HG02798 (cell line): ENCODE measurements around the gene PODNL1.
A peak's percentile ranks its signal among the peaks of the same experiment; 100 is the strongest.

Experiments
- ATAC-seq: cut with Tn5 transposase; IDR thresholded peaks from one replicate; pipeline ENCODE4 v1.9.1; 2021; ENCODE audit warnings: mild to moderate bottlenecking; ENCODE audit not compliant: unreplicated experiment, poor library complexity

The PODNL1 gene, protein sequence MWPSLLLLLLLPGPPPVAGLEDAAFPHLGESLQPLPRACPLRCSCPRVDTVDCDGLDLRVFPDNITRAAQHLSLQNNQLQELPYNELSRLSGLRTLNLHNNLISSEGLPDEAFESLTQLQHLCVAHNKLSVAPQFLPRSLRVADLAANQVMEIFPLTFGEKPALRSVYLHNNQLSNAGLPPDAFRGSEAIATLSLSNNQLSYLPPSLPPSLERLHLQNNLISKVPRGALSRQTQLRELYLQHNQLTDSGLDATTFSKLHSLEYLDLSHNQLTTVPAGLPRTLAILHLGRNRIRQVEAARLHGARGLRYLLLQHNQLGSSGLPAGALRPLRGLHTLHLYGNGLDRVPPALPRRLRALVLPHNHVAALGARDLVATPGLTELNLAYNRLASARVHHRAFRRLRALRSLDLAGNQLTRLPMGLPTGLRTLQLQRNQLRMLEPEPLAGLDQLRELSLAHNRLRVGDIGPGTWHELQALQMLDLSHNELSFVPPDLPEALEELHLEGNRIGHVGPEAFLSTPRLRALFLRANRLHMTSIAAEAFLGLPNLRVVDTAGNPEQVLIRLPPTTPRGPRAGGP

DNA sequence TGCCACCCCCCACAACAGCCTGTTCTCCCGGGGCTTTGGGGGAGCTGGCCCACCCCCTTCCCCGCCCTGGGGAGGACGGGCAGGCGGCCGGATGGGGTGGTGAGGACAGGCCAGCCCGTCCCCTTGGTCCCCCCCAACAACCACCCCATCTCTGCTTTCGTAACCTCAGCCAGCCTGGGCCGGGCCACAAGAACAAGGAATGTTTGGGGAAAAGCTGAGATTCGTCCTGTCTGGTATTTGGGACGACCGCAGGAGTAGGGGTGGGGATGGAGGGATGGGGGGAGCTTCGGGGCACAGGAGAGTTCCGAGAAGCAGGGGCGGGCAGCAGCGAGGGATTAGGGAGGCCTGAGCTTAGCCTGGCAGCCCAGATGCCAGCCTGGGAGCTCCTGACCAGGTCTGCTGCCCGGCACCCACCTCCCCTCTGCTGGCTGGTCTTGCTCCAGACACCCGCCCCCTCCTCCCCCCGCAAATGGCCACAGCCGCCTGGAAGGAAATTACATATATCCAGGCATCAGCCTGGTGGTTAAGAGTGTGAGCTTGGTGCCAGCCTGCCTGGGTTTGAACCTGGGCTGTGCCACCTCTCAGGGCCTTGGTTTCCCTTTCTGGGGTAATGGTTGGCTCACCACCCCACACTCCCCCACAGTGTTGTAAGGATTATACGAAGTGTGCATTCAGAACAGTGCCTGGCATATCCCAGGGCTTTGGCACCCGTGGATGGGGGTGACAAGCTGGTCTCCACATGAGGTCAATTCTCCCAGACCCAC is at the start of gene PODNL1:
Gene PODNL1 (minus strand): TSS at position 117 of the 764 bp plus-strand sequence. CDS start 236 bp downstream, outside the sequence.
- ATAC-seq = no peak

DNA sequence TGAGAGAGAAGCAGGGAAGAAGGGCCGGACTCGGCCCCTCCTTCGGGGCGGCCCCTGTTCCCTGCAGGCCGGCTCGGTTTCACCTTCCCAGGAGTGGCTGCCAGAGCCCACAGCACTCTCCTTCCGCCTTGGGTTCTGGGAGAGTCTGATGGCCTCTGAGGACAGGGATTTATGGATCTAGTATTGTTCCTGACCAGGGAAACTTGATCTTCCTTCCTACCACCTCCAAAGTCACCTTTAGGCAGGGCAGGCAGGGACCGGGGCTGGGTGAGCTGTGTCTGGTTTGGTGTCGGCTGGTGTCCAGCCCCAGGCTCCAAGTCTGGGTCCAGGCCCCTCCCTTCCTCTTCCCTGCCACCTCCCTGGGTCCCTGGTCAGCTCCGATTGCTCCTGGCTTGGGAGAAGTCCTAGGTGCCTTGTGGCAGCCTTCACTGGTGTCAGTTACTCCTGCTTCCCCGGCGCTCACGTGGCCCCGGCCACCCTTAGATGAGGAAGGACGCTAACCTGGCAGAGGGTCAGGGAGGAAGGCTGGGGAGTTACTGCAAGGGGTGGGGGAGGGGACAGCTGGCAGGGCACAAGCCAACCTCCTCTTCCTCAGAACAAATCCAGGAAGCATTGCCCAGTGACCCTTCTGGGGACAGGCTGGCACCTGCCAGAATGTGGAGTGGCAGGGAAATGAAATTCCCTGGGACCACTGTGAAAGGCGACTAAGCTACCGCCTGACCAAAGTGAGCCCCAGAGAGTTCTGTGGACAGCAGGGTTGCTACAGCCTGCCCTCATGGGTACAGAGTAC is 49.1 kb upstream of the PODNL1 start:
- no peak for ATAC-seq

DNA sequence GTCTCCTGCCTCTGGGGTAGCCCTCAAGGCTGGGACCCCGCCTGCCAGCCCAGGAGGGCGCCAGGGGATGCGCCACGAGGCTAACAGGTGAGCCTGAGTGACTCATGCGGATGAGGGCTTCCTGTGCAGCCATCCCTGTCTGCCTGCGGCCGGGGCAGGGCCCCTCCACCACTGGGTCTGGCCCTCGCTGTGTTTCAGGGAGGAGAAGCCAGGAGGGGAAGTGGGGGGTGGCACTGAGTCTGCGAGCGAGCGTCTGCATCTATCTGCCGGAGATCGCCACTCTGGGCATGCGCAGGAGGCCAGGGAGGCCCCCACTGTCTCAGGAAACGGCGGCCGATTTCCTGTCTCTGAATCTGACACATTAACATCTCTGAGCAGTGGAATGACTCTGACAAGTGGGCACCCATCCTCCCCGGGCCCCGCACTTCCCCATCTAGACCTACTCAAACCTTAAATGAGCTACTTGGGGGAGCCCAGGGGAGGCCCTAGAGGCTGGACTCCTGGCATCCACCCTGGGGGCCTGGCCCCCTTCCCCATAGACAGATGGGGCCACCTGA is 48.2 kb upstream of the PODNL1 start:
- ATAC-seq = peak; percentile 83

DNA sequence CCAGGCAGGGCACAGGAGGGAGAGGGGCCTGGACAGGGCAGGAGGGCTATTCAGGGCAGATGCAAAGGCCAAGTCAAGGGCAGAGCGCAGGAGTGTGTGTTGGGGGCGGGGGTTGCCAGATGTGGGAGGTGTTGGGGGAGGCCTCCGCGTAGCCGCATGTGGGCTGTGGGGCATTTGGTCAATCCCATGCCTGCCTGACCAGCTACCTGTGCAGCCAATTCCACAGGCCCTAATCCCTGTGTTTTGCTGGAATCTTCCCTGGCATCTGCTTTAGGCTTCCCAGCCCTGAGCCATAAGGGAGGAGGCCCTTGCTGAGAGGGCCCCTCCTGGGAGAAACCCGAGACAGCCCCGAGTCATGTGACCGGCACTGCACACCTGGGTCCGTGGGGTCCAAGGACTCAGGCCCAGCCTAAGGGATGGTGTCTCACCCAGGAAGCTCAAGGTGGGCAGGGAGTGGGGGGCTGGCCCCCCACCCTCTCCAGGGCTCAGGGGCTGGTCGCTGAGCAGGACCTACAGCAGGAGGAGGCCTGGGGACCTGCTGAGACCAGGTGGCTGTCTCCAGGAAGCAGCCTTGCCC is 47.6 kb upstream of the PODNL1 start:
- peak; percentile 16 for ATAC-seq

DNA sequence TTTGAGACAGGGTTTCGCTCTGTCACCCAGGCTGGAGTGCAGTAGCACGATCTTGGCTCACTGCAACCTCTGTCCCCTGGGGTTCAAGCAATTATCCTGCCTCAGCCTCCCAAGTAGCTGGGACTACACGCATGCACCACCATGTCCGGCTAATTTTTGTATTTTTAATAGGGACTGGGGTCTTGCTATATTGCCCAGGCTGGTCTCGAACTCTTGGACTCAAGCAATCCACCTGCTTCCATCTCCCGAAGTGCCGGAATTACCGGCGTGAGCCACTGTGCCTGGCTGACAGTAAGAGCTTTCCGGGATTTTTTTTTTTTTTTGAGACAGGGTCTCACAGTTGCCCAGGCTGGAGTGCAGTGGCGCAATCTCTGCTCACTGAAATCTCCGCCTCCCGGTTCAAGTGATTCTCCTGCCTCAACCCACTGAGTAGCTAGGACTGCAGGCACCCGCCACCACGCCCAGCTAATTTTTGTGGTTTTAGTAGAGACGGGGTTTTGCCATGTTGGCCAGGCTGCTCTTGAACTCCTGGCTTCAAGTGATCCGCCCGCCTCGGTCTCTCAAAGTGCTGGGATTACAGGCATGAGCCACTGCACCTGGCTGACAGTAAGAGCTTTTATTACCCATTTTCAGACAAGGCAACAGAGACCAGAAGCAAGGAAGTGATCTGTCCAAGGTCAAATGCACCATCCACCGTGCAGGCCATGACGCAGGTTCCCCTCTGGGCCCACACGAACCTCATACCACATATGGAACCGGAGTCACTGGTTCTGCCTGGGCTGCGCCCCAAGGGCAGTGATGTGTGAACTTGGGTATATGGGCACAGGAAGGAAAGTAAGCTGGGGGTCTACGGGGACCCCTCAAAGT is 46.9 kb upstream of the PODNL1 start:
- ATAC-seq = no peak

DNA sequence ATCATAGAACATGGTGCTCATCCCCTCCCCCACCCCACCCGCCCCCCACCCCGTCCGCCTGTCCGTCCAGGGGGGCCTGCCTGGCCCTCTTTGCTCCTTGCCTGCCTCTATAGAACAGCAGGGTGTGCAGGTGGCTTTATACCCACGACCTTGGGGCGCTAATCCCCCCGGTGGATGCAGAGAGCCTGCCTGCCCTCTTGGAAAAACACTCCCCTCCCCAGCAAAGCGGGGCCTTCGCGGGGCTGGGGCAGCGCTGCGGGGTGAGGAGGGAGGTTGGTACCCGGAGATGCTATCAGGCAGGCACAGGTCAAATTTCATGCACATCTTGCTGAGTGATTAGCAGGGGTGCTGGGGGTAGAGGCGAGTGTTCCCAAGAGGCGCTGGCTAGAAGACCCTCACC is 46.0 kb upstream of the PODNL1 start:
- no peak for ATAC-seq

DNA sequence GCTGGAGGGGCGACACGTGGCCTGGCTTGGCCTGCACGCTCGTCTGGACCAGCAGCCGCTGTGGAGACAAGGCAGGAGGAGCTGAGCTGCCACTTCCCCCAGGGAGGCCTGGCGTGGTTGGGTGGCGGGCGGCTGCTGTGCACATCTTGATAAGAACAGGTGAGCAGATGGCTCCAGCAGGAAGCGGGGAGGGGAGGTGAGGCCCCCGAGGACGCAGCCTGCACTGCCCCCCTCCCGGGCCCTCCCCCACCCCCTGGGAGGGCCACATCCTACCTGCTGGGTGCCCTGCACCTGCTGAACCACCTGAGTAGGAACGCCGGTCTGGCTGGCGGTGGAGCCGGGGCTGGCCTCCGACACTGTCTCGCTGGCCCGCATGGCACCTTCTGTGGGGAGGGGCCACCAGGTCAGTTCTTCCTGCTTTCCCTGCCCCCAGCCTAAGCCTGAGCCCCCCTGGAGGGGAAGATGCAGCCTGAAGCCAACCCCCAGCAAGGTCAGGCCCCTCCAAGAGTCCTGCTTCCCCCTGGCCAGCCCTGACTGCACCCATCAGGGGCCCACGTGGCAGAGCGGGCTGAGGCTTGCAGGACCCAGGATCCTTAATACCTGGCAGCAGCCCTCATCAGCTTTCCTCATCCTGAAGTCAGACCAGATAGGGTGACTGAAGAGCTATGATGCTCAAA is 45.1 kb upstream of the PODNL1 start:
- no peak for ATAC-seq

DNA sequence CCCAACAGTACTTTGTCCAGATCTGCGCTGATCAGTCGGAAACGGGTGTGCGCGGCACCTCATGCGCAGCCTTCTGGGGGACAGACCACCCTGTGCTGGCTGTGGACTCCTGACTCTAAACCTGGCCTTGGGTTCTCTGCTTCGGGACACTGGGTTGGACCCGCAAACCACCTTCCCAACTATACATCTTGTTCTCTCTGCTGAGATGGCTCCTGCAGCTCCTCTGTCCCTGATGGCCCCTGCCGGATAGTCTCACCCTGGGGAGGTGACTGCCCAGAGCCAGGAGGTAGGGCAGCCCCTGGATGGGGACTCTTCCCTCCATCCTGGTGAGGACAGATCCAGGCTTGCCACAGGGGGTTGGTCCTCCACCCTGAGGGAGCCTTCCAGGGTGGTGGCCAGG is 44.6 kb upstream of the PODNL1 start:
- no peak for ATAC-seq

DNA sequence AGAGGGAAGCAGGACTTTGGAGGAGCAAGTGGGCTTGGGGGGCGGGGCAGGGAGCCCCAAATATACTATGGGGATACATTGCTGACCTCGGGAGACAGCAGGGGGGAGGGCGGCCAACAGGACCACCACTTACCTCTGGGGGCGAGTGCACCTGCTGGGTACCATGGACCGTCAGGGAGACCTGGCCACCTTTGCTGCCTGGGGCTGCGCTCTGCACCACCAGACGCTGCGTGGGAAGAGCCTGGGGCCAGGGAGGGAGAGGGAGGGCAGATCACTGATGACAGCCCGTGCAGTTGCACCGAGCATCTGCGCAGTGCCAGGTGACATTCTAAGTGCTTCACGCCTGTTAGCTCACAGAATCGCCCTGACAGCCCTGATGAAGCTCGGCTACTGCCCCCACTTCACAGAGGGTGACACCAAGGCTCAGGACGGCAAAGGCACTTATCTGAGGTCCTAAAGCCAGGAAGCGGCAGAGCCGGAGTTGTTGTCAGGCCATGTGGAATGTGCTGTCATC is 43.8 kb upstream of the PODNL1 start:
- no peak for ATAC-seq

DNA sequence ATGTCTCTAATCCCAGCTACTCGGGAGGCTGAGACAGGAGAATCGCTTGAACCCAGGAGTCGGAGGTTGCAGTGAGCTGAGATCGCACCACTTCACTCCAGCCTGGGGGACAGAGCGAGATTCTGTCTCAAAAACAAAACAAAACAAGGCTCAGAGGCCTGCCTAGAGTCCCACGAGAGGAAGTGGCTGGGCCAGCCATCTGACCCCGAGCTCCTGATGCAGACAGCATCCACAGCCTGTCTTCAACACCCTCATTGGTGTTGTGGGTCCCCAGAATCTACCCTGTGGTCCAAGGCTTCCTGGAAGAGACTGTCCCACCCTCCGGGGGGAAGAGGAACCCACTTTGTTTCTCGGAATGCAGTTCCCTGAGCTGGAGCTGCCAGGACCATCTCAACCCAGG is 43.2 kb upstream of the PODNL1 start:
- no peak for ATAC-seq

DNA sequence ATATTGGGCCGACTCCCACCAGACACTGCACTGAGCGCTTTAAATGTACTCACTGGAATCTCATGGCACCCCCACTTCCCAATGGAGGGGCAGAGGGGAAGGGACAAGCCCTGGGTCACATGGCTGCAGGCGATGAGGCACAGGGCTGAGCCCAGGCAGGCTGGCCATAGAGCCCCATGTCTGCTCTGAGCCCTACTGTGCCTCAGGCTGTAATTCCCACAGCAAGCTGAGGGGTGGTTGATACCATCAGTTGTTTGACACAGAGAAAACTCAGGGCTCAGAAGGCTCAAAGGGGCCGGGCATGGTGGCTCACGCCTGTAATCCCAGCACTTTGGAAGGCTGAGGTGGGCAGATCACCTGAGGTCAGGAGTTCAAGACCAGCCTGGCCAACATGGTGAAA is 42.8 kb upstream of the PODNL1 start:
- ATAC-seq = no peak

DNA sequence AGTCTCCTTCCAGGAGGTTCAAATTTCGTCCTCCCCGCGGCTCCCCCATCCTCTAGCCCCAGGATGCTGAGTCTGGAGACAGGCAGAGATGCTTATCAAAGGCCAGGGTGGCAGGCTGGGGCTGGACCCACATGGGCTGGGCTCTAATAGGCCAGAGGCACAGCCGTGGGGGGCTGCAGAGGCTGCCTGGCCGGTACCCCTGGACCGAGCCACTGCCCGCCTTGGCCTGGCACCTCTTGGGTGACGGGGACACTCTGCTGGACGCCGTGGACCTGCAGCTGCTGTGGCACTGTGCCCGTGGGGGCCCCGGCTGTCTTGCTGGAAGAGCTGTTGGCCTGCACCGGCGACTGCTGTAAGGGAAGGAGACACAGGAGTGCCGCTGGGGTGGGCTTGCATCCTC is 42.1 kb upstream of the PODNL1 start:
- no peak for ATAC-seq

DNA sequence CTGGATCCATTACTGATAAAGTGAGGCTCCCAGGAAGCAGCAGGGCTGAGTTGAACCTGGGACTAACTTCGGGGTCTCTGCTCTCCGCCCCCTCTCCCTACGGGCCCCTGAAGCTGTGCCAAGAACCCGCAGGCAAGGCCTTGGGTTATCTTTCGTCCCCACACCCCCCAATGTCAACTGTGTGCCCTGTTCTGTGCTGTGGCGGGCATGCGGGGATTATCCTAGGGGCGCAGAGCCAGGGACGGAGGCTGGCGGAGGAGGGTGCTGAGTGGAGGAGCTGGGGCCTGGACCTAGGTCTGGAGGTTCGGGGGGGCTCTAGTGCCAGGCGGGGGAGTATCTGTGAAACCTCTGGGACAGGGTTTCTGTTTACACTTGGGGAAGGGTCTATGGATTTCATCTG is 41.5 kb upstream of the PODNL1 start:
- no peak for ATAC-seq

DNA sequence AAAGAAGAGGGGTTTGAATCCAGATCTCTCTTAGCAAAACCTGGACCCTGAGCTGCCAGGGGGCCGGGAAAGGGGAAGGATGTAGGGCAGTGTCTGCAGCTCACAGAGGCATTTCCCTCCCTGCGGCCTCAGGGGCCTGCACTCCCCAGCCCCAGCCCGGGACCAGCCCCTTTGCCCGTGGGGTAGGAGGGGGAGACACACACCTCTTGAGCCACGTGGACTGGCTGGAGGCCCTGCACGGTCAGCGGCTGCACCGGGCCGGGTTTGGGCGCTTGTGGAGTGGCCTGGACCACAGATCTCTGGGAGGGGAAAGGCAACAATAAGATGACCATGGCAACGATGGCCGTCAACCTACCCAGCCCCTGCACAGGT is 41.0 kb upstream of the PODNL1 start:
- no peak for ATAC-seq

DNA sequence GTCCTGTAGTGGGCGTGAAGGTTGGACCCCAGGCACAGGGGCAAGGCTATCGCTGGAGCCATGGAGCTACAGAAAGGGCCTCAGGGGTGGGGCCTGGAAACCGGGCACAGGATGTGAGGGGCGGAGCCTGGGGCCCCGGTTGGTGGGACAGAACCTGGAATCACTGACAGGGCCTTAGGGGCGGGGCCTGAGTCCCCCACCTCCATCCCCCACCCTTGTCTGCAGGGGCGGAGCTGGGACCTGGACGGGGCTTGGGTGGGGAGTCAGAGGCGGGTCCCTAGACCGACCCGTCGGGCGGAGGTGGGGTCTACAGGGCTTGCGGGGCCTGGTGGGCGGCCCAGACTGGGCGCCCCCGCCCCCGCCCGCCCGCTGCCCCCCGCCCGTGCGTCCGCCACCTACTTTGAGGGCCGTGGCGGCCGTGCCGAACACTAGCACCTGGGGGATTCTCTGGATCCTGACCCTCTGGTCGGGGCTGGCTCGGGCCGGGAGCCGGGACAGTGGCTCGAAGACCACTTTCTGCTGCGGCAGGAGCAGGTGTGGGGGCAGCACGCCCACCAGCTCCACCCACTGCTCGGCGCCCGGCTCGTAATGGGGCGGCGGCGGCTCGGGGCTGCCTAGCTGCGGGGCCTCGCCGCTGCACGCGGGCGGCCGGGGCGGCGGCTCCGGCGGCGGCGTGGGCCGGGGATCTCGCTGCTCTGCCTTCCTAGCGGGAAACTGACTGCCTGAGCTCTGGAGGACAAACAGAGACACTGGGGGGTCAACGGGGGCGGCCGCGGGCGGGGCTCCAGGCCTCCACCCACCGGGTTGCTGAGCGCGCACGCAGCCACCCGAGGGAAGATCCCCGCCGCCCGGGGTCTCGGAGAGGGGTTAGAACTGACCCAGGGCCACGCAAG is 40.4 kb upstream of the PODNL1 start:
- no peak for ATAC-seq

DNA sequence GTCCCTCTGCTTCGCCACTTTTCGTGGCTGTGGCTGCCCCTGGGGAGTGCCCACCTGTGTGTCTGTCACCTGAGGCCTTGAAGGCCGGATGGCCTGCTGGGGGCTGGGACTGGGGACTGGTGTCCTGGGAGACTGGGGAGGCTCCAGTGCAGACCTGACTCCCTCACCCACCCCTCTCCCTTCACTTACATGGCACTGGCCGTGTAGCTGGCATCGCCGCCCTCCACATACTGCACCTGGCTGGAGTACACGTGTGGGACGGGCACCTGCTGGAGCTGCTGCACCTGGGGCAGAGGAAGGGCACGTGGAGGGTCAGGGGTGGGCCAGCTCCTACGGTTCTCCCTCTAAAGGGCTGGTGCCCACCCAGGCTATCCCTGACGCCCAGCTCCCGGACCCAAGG is 39.6 kb upstream of the PODNL1 start:
- no peak for ATAC-seq

DNA sequence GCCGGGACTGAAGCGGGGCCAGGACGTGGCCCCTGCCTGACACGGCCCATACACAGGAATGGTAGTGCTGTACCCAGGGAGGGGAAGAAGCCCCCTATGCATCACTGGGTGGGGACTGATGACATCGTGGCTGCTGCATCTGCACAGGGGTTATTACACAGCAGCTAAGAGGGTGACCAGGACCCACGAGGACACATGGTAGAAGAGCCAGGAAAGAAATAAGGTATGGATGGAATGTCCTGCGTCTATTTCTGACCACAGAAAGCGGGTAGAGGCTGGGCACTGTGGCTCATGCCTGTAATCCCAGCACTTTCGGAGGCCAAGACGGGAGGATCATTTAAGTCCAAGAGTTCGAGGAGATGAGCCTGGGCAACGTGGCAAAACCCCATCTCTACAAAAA is 38.2 kb upstream of the PODNL1 start:
- no peak for ATAC-seq
